ENCODE data around the gene THEMIS.

DNA sequence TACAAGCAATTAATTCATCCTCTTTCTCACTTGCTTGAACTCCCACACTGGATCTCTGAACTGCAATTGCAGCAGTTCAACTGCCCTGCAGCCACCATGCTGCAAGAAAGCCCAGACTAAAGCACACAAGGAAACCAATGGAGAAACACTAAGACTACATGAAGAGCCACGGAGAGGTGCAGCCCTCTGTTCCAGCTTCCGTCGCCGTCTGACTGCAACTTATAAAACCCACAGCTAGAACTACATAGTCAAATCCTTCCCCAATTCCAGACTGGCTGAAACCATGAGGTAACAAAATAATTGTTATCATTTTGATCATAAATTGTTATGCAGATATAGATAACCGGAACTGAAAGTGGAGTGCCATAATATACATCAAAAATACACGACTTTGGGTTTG is 21.1 kb upstream of the THEMIS start:
- TF ChIP-seq EZH2 (IDR thresholded peaks at IDR 0.05; ENCODE audit: insufficient read depth, poor library complexity, severe bottlenecking), result no peak
- TF ChIP-seq EZH2phosphoT487 (IDR thresholded peaks at IDR 0.05; ENCODE audit: insufficient read depth, low read depth), result no peak

Data from GM23248 (cell line).